NCI-H2227 treated with DMSO at 0.1 percent for 48 hours (cell line): ENCODE results near the gene MYO9A.

Experiments used
- DNase-seq: peaks from one replicate; lab custom pipeline; 2025; lab: John Stamatoyannopoulos, UW

MYO9A gene

DNA sequence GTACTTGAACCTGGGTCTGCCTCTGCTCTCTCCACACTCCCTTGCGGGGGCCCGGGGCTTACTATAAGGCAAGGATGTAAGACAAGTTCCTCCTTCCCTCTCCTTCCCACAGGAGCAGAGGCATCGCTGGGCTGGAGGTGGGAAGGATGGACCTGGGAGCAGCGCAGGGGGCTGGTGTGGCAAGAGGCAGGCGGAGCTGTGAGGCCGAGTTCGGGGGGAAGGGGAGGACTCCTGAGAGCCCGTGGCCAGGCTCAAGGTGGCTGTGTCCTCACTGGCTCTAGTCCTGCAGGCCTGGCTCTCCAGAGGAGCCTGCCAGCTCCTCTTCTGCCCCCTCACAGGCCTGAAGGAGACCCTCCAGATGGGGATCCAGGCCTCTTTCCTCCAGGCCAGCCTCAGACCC, 308.6 kb downstream of the MYO9A start:
- no peak for DNase-seq

- DNase-seq, result no peak
These were observed 309.5 kb downstream of the MYO9A start for GRCh38 chr15:71808311-71809020.

DNA sequence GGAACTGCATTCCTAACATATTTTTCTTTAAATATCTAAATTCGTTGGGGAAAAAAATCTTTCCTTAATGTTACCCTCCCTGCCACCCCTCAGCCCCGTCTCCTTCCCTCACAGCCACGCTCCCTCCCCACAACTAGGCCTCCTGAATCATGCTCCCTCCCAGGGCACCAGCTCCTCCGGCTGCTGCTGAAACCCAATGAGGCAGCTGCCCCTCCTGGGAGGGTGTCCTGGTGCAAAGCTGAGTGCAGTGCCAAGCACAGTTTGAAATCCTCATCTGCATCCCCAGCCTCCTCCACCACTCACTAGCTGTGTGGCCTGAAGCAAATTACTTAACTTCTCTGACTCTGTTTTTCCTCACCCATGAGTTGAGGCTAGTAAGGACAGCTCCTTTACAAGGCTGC, 310.3 kb downstream of the MYO9A start:
- no peak for DNase-seq

GRCh38 chr15:71807125-71807629, 310.8 kb downstream of the MYO9A start:
- DNase-seq, result no peak

DNA sequence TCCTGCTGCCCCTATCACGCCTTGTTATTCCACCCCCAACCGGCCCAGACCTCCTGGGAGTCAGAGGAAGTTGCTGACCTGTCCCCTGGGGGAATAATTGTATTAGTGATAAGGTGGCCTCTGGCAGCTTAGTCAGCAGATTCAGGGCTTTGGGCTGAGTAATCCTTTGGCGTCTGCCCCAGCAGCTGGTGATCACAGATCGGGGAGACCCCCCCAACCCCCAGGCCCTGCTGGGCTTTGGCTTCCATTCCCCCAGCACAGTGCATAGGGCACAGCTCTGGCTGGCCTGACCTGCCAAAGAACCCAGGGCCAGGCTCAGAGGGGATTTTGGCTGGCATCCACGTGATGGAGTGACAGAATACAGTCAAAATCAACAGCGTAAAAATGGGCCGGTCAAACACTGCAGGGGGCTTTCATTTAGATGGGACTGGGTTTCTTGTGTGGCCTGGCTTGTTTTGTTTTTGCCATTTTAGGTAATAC, 311.5 kb downstream of the MYO9A start:
- no peak for DNase-seq

GRCh38 chr15:71804695-71805470, 313.1 kb downstream of the MYO9A start:
- no peak for DNase-seq

DNA sequence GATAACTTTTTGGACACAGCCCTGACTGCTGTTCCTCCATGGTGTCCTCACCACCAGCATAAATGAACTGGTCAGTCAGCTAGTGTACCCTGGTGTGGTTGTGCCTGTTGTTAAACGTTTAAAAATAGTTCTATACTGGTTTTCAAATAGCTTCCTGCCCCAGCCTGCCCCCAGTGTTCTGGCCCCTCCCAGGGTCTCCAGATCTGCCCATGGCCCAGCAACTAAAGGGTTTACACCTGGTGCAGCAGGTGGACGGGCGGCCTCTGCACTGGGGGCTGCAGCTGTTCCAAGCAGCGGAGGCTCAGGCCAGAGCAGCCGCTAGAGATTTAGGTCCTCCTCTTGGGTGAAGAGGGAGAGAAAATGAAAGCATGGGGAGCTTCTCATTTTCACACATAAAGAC, 313.7 kb downstream of the MYO9A start:
- DNase-seq, result no peak

DNA sequence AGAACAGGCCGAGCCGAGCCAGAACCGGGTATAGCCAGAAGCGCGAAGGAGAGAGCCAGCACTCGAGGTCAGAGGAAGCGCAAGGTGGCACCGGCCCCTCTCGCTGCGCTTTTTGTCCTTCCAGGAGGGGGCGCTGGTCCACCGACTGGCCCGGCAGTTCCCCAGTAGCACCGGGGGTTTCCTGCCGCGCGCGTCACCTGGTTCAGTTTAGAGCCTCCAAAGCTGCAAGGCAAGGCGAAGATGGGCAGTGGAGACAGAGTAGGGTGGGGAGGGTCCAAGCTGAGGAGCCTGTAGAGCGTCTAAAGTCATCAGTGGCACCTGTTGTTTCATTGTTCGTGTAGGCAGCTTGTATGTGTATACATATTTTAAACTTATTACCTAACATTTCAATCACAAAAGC, 315.2 kb downstream of the MYO9A start:
- DNase-seq, result no peak

GRCh38 chr15:71801935-71802655, 315.9 kb downstream of the MYO9A start:
- DNase-seq, result no peak

DNA sequence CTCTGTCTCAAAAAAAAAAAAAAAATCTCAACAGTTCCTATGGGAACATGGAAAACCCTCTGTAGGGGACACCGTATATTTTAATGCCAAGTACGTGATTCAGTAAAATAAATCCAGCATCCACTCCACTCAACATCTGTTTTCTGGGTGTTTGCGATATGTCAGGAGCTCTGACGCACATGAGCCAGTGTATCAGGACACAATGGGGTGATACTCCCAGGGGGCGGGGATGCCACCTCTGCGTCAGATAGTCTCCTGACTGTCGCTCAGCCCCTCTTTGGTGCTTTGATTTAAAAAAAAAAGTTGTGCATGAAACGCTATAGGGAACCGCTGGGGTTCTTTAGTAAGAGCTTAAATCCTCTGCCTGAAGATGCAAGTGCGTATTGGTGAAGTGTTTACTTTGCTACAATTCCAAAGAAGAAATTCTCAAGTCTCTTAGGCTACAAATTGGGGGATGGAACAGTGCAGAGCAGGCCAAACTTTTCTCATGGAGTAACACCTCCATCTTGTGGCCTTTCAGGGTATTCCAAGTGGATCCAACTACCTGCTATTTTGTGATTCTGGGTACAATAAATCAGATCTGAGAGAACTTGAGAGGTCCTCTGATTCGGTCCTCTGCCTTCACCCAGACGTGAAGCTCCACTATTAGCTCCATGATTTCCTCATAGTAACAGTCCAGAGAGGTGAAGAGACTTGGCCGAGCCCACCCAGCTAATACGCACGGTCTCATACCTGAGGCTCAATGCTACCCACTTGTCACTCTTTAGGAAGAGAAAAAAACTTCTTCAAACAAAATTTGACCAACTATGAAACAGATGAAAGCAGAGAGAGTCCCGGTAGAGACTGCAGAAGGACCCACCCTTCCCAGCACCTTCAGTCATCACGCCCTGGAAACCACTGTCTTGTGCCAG, 316.9 kb downstream of the MYO9A start:
- peak; percentile 28 for DNase-seq

DNA sequence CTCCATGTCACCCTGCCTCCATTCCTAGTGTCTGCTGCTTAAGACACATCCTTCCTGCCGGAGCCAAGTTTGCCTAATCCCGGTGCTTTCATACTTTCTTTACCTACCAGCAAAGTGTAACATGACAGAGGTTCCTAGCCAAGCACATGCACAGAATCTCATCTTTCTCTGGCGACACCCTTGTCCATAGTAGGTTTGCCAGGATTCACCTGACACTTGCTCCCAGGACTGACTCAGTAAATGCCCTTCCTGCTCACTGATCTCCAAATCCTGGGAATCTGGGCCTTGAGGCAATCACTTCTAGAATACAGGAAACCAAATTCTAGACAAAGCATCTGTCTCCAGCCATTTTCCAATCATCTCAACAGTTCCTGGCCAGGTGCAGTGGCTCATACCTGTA, 317.8 kb downstream of the MYO9A start:
- DNase-seq, result no peak

- DNase-seq, result no peak
These were observed 319.3 kb downstream of the MYO9A start for GRCh38 chr15:71798641-71799040.

DNA sequence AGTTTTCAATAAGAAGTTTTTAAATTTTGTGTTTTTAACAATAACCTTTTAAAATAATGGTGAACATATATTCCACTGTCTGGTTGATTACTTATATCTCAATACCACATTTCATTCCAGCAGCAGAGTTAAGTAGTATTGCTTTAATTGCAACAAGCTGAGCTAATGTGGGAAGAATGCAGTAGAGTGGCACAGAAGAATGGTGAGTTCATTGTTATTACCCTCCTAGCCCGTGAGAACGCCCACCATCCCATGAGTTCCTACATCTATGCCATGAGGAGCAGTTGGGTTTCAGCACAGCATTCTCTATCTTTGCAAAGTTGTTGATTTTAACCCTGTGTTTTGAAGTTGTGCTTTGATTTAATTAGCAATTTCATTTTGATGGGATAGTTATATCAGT, 325.4 kb downstream of the MYO9A start:
- DNase-seq, result no peak

DNA sequence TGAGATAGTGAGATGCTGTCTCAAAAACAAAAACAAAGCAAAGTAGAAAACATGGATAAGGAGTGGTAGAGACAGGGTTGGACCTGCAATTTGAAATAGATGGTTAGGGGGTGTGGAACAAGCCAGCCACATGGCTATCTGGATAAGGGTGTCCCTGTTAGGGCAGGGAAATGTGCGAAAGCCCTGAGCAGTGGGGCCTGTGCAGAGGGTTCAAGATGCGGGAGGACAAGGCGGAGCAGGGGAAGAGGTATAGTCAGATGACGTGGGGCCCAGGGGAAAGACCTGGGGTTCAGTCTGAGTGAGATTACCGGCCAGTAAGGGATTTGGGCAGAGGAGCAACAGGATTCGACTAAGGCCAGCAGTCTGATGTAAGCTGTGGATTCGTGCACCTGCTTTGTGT, 326.0 kb downstream of the MYO9A start:
- DNase-seq, result no peak

GRCh38 chr15:71790081-71790480, 327.9 kb downstream of the MYO9A start:
- DNase-seq, result no peak

- no peak for DNase-seq
These were observed 328.3 kb downstream of the MYO9A start for GRCh38 chr15:71789616-71790015.

- DNase-seq, result no peak
These were observed 329.0 kb downstream of the MYO9A start for GRCh38 chr15:71788646-71789579.

GRCh38 chr15:71786673-71787072, 331.3 kb downstream of the MYO9A start:
- no peak for DNase-seq

DNA sequence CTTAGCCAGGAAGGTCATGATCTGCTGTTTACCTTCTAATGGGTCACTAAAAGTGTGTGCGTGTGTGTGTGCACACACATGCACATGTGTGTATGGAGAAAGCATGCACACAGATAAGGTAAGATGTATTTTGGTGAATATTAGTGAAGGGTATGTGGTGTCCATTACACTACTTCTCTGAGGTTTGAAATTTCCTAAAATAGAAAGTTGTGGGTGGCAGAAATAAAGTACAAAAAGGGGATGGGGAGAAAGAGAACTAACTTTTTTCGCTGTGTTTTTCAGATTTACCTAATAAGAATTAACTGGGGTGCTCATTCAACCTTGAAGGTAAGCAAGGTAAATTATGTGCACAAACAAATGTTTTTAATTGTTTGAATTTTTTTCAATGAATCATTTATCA, 332.0 kb downstream of the MYO9A start:
- no peak for DNase-seq

- DNase-seq, result no peak
These were observed 333.2 kb downstream of the MYO9A start for GRCh38 chr15:71784719-71785118.
